NCI-H2196 treated with DMSO at 0.1 percent for 48 hours (cell line): ENCODE measurements around the gene RBM23.
A peak's percentile ranks its signal among the peaks of the same experiment; 100 is the strongest.

ENCODE experiments used
- DNase-seq: peaks from one replicate; lab custom pipeline; 2025; ENCODE audit not compliant: unreplicated experiment; lab: John Stamatoyannopoulos, UW

RBM23 gene

GRCh38 chr14:22886500-22887259 lies 32.3 kb downstream of the RBM23 start:
- peak; percentile 63 for DNase-seq

DNA sequence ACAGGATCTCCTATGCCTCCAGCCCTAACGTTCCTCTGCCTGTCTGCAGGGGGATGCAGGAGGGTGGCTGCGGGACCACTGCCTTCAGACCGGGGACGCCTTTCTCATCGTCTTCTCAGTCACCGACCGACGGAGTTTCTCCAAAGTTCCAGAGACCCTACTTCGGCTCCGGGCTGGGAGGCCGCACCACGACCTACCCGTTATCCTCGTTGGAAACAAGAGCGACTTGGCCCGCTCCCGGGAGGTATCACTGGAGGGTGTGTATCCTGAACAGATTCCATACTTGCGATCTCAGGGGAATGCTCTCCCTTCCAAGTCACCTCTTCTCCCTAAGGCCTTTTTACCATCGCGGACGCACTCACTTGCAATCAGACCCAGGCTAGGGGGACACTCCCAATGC lies 33.0 kb downstream of the RBM23 start:
- DNase-seq = no peak

GRCh38 chr14:22884738-22885523 lies 34.0 kb downstream of the RBM23 start:
- no peak for DNase-seq

DNA sequence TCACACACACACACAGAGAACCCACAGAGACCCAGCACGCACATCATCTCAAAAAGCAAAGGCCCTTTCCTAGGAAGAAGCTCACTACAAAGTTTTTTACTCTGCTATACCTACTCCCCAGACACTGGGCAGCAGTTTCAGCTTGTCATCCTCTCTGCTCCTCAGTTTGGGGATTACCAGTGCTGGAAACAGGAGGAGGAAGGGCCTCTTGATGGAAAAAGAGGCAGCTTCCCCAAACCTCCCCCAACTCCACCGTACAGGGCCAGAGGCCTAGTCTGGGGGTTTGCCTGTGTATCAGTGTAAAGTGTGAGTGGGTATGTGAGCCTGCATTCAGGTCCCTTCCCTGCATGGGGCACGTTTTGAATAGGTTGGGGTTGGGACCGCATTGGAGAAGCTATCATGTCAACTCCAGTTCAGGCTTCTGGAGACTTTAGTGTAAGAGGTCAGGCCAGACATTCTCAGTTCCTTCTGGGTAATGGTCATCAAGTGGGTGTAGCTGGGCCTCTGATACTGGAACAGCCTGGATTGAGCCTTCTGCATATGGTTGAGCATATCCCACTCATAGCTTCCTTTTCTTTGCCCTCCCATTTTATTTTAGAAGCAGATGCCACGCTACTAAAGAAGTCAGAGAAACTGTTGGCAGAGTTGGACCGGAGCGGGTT lies 34.7 kb downstream of the RBM23 start:
- DNase-seq = no peak

DNA sequence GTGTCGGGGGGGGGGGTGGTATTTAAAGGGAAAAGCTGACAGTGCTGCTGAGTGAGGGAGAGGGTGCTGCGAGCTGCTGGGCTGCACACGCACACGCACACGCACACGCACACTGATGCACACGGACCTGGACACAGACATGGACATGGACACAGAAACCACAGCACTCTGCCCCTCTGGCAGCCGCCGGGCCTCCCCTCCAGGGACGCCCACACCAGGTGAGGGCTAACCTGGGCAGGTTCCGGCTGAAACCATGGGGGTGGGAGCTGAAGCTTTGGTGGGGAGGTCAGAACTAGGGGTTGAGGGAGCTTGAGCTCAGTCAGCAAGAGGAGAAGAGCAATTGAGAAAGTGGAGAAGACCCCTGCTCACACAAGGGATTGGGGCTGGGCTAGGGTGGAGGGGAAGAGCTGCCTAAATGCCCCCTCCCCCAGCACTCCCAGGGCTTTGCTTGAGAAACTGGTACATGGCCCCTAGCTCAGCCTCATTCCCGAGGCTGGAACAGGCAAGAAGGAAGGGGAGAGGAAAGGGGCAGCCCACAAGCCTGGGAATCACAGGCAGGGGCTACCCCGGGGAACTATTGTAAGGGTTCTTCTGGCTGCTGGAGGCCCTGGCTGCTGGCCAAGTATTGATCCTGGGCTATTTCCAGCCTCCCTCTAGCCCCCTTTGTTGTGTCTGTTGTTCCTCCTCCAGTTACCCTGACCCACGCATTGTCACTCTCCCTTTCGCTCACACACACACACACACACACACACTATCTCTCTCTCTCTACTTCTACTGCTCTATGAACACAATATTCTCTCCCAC lies 35.6 kb downstream of the RBM23 start, which contains the start of gene REM2:
Gene REM2 (plus strand): TSS at position 50 of the 804 bp plus-strand sequence. CDS start 66 bp downstream, at position 116.
- no peak for DNase-seq

DNA sequence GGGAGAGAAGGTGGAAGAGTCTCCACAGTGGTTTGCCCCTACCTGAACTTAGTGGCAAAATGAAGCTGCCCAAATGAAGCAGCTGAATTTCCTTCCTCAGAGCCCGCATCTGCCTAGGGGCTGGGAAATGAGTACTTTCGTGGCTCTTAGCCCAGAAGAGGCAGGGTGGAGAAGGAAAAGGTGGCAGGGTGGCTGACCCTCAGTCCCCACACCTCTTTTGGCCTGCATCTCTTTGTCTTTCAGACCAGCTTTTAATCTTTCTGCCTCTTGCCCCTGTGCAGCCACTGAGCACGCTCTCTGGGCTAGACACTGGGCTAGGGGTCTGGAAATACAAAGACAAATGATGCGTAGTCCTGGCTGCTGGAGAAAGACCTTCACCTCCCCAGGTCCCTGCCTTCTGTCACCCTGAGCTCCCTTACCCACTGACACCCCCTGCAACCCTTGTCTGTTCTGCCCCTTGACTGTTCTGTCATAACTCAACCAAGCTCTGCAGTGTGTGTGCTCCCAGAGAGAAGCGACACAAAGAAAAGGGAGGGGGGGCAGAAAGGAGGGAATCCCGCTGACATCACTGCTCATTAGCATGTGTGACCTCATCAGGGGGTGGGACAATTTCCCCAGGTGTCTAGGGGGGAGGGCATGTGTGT lies 36.3 kb downstream of the RBM23 start:
- peak; percentile 82 for DNase-seq

GRCh38 chr14:22882064-22882463 lies 36.9 kb downstream of the RBM23 start:
- DNase-seq = no peak

GRCh38 chr14:22878271-22879246 lies 40.4 kb downstream of the RBM23 start:
- DNase-seq = no peak

- no peak for DNase-seq
Measured at GRCh38 chr14:22877000-22877501, 41.9 kb downstream of the RBM23 start.

DNA sequence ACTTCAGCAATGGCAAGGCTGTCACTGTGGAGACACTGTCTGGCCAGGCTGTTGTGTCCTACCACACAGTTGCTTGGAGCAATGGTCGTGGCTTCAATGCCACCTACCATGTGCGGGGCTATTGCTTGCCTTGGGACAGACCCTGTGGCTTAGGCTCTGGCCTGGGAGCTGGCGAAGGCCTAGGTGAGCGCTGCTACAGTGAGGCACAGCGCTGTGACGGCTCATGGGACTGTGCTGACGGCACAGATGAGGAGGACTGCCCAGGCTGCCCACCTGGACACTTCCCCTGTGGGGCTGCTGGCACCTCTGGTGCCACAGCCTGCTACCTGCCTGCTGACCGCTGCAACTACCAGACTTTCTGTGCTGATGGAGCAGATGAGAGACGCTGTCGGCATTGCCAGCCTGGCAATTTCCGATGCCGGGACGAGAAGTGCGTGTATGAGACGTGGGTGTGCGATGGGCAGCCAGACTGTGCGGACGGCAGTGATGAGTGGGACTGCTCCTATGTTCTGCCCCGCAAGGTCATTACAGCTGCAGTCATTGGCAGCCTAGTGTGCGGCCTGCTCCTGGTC lies 43.1 kb downstream of the RBM23 start:
- DNase-seq = no peak

DNA sequence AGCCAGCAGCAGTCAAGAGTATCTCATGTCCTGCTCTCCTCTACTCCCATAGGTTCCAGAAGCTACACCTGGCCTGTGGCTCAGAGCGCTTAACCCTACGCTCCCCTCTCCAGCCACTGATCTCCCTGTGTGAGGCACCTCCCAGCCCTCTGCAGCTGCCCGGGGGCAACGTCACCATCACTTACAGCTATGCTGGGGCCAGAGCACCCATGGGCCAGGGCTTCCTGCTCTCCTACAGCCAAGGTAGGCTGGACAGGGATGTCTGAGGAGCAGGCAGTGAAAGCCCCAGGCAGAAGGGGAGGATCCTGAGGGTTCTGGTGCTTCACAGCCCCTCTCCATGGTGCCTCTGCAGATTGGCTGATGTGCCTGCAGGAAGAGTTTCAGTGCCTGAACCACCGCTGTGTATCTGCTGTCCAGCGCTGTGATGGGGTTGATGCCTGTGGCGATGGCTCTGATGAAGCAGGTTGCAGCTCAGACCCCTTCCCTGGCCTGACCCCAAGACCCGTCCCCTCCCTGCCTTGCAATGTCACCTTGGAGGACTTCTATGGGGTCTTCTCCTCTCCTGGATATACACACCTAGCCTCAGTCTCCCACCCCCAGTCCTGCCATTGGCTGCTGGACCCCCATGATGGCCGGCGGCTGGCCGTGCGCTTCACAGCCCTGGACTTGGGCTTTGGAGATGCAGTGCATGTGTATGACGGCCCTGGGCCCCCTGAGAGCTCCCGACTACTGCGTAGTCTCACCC lies 43.8 kb downstream of the RBM23 start:
- no peak for DNase-seq

DNA sequence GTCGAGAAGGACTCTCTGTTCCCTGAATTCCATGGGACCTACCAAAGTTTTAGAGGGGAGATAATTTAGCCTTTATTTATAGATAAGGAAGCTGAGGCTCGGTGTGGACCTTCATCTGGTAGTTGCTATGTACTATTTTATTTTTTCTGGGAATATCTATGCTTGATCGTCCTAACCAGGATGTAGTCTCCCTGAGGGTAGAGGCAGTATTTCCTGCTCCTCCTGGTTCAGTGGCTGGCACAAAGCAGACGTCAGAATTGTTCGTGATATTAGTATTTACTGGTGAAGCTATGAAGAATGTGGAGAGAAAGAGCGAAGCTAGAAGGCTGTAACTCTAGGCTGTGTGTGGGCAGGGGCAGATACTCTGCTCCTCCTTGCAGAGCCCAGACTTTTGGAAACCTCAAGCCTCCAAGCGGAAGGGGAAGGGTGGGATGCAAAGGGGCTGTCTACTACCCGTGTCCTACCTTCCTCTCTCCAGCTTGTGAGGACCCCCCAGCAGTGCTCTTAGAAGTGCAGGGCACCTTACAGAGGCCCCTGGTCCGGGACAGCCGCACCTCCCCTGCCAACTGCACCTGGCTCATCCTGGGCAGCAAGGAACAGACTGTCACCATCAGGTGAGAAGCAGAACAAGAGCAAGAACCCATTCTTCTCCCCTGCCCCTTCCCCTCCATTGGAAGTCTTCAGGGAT lies 46.0 kb downstream of the RBM23 start:
- DNase-seq = no peak

DNA sequence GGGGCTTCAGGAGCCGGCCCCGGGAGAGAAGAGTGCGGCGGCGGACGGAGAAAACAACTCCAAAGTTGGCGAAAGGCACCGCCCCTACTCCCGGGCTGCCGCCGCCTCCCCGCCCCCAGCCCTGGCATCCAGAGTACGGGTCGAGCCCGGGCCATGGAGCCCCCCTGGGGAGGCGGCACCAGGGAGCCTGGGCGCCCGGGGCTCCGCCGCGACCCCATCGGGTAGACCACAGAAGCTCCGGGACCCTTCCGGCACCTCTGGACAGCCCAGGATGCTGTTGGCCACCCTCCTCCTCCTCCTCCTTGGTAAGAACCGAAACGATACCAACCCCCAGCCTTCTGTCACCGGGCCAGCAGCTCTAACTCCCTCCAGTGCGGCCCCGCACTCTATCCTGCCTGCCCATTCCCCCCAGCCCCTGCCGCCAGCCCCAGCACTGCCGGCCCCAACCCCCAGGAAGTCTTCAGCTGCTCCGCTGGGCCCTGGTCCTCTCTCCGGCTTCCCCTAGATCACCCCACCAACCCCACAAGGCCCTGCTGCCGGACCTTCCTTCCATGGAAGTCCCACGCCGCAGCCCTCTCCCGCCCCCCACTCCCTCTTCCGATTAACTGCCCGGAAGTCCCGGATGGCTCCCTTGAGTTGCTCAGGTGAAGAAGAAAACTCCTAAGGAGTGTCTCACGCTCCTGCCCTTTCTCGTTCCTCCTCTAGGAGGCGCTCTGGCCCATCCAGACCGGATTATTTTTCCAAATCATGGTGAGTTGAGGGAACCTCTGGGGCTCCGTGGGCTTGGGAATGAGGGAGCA lies 46.7 kb downstream of the RBM23 start:
- peak; percentile 36 for DNase-seq

DNA sequence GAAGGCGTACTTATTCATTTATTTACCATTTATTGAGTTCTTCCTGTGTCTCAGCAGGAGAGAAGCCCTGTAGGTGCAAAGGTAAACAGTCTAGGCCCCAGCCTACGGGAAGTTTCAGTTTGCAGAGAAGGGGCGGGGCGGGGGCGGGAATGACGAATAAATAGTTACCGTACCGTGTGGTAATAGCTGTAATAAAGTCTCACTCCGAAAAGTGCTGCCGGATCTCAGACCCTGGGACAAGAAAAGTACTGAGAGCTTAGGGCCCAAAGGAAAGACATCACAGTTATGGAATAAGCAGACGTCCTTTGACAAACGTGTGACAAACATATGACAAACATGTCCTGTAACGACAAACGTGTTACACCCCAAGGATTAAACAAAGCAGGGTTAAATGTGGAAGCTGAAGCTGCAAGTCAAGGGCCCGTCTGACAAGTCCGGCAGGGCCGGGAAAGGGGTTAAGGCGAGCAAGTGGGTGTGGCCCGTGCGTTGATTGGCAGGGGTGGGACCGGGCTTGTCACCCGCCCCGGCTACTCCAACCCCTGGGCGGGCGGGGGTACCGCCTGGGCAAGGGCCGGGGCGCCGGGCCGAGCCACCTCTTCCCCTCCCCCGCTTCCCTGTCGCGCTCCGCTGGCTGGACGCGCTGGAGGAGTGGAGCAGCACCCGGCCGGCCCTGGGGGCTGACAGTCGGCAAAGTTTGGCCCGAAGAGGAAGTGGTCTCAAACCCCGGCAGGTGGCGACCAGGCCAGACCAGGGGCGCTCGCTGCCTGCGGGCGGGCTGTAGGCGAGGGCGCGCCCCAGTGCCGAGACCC lies 47.5 kb downstream of the RBM23 start, which contains the start of gene LRP10:
Gene LRP10 (plus strand): TSS at position 517 of the 809 bp plus-strand sequence. CDS start 564 bp downstream, outside the sequence.
- DNase-seq = peak; percentile 86

DNA sequence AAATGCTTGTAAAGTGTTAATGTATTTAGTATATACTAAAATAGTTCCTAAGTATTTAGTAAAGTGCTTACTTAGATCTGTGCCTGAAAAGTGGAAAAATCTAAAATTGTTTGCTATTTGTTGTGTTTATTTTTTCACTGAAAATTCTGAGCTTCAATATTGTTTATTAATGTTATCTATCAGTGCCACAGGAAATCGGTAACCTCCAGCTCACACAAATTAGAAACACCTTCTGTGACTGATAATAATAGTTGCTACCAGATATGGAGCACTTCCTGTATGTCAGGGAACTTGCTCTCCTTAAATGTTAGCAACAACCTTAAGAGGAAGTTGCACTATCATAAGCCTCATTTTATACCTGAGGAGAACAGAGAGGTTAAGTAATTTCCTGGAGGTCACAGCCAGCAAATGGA lies 48.1 kb downstream of the RBM23 start:
- no peak for DNase-seq

DNA sequence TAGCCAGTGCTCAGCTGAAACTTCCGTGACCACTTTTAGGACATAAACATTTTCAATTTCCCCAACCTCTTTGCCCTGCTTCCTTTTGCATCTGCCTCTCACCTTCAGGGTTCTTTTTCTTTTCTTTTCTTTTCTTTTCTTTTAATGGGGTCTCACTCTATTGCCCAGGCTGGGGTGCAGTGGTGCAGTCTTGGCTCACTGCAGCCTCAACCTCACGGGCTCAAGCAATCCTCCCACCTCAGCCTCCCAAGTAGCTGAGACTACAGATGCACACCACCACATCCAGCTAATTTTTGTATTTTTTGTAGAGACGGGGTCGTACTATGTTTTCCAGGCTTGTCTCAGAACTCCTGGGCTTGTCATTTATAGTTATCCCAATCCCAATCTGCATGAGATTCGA lies 52.1 kb downstream of the RBM23 start:
- no peak for DNase-seq
